Measurements from ENCODE around the gene PITPNM3.
A peak's percentile ranks its signal among the peaks of the same experiment; 100 is the strongest.
"Not testable (repeated sequence)": the region's sequence is repeated elsewhere in the genome, so short reads cannot be mapped to it uniquely, and the experiment has no call there.

PITPNM3 gene

GRCh38 chr17:6574687-6575595 lies 18.6 kb upstream of the PITPNM3 start:
- DNase-seq, result peak; percentile 31 to 80

- DNase-seq, result no peak
Measured at GRCh38 chr17:6573982-6574686, 17.8 kb upstream of the PITPNM3 start.

- DNase-seq, result not testable (repeated sequence)
Measured at GRCh38 chr17:6573495-6573894, 17.1 kb upstream of the PITPNM3 start.

- DNase-seq, result no peak
Measured at GRCh38 chr17:6572972-6573370, 16.6 kb upstream of the PITPNM3 start.

GRCh38 chr17:6571452-6571781 lies 15.1 kb upstream of the PITPNM3 start:
- DNase-seq, result no peak

GRCh38 chr17:6570731-6571451 lies 14.5 kb upstream of the PITPNM3 start:
- no peak for DNase-seq

GRCh38 chr17:6569370-6570285 lies 13.3 kb upstream of the PITPNM3 start:
- DNase-seq, result no peak

- DNase-seq, result no peak
Measured at GRCh38 chr17:6568184-6568758, 11.9 kb upstream of the PITPNM3 start.

- DNase-seq, result no peak
Measured at GRCh38 chr17:6567528-6568183, 11.3 kb upstream of the PITPNM3 start.

- no peak for DNase-seq
Measured at GRCh38 chr17:6561446-6561845, 5.1 kb upstream of the PITPNM3 start.

GRCh38 chr17:6560496-6560895 lies 4.1 kb upstream of the PITPNM3 start:
- DNase-seq, result no peak

- no peak for DNase-seq
Measured at GRCh38 chr17:6559753-6560215, 3.4 kb upstream of the PITPNM3 start.

GRCh38 chr17:6558932-6559752 lies 2.8 kb upstream of the PITPNM3 start:
- DNase-seq, result no peak

- no peak for DNase-seq
Measured at GRCh38 chr17:6558276-6558675, 1.9 kb upstream of the PITPNM3 start.

GRCh38 chr17:6557040-6557438 lies 684 bp upstream of the PITPNM3 start:
- no peak for DNase-seq

- DNase-seq, result peak in 1 of 2 donors; percentile 12
Measured at GRCh38 chr17:6555331-6556120, 829 bp downstream of the PITPNM3 start.

- no peak for DNase-seq
Measured at GRCh38 chr17:6554871-6555330, 1.5 kb downstream of the PITPNM3 start.

- DNase-seq, result no peak
Measured at GRCh38 chr17:6554342-6554741, 2.0 kb downstream of the PITPNM3 start.

GRCh38 chr17:6551869-6552531 lies 4.4 kb downstream of the PITPNM3 start:
- no peak for DNase-seq

All from bone marrow (tissue), 2 donors.